ENCODE data around the gene MXRA7.

The MXRA7 gene

GRCh38 chr17:76695059-76695831, 15.5 kb downstream of the MXRA7 start:
- no peak for DNase-seq

DNA sequence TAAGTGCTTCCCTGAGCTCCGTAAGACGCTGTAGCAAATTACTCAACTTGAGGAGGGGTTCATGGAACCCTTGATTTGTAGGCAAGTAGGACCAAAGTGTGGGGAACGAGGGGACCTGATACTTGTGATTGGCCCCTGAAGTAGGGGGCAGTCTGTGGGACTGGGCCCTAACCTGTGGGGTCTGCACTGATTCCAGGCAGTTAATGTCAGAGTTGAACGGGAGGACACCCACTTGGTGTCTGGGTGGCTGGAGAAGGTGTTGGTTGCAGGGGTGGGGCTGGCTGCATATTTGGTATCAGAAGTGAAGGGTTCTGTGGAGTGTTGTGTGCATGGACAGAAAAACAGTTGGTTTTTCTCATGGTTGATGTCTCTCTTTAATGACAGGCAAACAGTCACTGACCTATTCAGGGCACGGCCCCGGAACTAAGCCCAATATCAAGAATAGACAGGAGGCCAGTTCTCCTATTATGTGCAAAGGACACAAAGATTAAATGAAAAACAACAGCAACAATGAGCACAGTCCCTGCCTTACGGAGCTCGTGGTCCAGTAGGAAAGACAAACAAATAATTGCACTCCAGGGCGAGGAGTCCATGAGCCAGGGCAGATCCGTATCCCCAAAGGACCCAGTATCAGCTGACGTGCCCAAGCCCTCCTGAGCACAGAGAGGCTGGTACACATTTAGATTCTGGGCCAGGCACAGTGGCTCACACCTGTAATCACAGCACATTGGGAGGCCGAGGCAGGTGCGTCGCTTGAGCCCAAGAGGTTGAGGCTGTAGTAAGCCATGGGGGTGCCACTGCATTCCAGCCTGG, 19.2 kb downstream of the MXRA7 start:
- DNase-seq: no peak

GRCh38 chr17:76690596-76691280, 20.0 kb downstream of the MXRA7 start:
- DNase-seq: no peak

DNA sequence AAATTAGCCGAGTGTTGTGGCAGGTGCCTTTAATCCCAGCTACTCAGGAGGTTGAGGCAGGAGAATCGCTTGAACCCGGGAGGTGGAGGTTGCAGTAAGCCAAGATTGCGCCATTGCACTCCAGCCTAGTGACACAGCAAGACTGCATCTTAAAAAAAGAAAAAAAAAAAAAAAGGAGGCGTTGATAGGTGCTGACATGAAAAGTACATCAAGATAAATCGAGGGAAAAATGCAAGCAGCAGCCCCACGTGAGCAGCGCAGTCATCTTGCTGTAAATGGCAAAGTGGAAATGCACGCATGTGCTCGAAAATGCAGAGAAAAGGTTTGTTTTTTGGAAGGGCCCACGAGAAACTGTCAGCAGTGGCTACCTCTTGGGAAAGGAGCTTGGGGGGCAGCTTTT, 20.9 kb downstream of the MXRA7 start:
- DNase-seq: no peak

GRCh38 chr17:76688165-76688622, 22.6 kb downstream of the MXRA7 start:
- DNase-seq: no peak

GRCh38 chr17:76687298-76688164, 23.2 kb downstream of the MXRA7 start:
- no peak for DNase-seq

DNA sequence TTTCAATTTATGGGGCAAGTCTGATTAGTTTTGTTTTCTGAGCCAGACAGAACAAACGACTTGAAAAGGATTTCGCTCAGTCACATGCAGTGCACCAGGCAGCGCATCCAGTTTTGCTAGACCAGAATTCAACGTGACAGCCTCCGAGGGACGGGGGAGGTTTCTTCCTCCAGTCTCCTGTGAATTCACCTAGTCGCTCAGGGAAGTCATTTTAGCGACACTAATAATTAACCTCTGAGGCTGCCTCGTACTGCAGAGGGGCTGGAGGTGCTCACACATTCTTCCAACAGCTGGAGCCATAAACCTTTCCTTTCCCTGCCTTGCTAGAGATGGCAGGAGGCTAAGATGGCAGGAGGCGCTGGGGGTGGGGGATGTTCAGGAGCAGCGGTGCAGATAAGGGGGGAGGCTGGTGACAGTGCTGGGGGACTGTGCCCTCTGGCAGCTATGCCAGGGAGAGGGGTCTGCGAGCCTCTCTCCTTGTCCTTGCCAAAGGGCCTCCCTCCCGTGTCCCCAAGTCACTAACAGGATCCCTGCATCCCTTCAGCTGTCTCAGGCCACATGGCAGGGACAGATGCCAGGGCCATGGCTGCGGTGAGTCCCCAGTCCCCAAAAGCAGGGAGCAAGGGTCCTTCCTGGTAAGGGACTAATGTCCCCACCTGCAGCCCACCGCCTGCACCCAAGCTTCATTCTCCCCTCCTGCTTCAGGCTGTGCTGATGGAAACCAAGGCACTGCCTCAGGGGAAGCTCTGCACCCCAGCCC, 24.0 kb downstream of the MXRA7 start:
- DNase-seq: no peak

DNA sequence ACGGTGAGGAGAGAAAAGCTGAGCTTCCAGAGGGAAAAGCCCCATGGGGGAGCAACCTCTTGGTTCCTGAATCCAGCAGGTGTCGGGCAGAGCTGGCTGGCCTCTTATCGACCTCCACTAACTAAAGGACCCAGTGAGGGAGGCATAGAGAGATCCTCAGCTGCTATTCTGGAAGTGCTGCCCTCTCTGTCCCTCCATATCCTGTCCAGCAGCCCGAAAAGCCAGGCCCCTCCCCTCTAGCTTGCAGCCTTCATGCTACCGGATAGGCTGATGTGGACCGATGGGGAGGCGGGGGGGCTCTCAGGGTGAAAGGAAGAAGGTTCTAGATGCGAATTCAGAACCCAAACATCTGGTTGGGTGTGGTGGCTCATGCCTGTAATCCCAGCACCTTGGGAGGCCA, 24.9 kb downstream of the MXRA7 start:
- DNase-seq: no peak

DNA sequence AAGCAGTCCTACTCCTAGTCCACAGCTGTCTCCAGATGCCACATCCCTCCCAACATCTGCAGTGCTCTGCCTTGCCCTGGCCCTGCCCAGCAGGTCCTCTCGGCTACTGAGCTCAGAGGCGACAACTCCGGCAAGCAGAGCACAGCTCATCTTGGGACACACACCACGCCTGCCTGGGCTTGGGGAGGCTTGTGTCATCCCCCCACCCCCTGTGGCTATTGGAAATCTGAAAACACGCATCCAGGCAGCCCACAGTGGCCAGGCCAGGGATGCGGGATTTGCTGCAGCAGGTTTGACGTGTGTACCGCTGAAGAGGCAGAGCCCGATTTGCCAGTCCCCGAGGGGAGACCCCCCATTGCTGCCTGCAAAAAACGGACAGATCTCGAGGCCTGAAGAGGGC, 25.4 kb downstream of the MXRA7 start:
- DNase-seq: no peak

DNA sequence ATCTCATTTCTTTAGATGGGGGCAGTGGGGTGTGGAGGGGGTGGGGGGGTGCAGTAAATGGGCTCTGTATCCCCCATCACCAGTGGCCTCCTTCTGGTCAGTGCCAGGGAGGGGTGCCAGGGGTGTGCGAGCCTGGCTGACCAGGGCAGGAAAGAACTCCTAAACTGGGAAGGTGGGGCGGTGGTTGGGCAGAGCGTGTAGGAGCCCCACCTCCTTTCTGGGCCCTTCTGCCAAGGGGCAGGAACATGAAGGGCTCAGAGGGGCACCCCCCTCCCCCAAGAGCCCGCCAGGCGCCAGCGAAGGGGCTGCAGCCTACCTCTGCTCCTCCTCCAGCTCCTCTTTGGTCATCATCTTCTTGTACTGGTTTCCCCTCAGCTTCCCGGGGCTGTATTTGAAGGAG, 26.0 kb downstream of the MXRA7 start:
- DNase-seq: no peak

- DNase-seq: no peak
Measured at GRCh38 chr17:76683921-76684745, 26.6 kb downstream of the MXRA7 start.

DNA sequence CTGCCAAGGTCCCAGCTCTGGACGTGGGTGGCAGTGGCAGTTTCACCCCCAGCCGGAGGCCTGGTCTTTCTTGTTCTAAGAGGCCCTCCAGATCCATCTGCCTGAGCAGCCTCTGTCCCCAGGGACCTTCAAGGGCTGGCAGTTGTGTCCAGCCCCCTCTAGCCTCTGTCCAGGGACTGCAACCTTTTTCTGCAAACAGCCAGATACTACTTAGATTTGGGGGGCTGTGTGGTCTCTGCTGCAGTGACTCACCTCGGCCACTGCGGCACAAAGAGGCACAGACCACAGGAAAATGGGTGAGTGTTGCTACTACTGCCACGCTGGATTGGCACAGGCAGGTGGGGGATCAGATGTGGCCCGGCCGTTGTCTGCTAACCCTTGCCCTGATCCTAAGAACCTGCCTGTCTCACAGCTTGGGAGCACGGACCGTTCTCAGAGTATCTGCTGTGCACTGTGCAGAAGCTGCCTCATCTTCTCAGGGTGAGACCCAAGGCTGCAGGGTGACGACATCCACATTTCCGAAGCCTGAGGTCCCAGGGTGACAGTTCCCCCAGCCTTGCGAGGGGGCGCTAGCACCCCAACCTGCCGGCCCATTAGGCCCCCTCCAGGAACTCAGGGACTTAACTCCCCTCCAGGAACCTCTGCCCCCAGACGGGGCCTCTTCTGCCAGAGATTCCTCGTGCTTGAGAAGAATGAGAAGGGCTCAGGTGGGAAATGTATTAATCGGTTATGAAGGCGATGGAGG, 27.6 kb downstream of the MXRA7 start:
- no peak for DNase-seq

DNA sequence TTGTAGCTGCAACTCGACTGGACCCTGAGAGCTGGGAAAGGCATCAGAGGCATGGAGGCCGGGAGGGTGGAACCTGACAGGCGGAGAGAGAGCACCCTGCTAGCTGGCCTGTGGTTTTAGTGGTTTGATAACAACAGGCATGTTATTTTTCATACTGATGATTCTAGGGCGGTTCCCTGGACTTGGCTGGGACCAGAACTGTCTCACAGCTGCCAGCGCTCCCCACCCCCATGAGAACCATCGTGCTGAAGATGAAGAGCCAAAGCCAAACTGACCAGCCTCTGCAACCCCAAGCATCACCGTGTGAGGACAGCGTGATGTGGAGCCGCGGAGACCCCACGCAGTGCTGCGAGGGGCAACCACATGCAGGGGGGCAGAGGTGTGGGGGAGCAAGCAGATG, 28.5 kb downstream of the MXRA7 start:
- peak; percentile 89 for DNase-seq

DNA sequence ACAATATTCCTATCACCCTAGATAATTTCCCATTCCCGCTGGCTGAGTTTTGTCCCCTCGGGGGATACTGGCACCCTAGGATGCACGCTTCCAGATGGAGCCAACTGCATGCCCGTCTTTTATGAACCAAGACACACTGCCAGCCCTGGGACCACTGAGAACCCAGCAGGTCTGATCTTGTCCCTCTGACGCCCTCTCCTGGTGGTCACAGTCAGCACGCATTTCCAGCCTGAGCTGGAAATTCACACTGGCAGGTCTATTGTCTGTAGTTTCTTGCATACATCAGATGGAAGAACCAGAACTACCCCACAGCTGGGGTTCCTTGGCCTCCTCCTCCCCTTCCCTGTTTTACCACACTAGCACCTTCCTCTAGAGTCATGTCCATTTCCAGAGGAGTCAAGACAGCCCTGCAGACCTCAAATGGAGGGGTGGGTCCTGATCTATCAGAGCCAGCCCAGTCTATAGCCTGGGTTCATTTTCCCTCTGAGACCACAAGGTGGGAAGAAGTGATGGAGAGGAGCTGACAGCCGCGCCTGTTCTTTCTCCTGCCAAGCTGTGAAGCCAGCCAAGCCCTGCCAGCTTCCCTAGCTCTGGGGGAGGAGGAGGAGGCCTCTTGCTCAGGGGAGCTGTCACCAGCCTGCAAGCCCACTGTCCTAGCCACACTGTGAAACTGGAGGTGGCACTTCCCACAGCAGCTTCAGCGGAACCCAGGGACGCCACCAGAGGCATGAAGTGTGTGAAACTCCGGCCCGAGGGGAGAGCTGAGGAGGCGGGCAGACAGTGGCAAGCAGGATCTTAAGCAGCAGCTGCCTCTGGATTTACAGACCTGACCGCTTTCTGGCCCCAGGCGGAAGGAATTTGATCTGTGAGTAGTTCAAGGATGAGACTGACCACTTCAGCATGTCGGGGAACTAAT, 29.3 kb downstream of the MXRA7 start:
- DNase-seq: peak; percentile 25

DNA sequence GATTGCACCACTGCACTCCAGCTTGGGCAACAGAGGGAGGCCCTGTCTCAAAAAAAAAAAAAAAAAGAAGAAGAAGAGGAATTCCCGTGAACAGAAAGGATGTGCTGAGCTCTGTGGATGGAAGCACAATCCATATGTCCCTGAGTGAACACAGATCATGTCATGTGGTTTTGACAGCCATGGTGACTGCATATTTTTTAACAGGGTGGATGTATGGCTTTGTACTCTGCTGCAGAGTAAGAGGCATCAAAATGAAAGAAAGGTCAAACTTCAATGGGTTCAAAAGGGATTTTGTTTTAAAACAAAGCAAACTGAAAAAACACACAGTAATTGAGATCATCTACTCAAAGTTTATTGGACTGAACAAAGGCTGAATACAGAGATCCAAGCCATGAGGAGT, 31.5 kb downstream of the MXRA7 start:
- no peak for DNase-seq

GRCh38 chr17:76678330-76678729, 32.4 kb downstream of the MXRA7 start:
- DNase-seq: no peak

GRCh38 chr17:76677406-76677805, 33.4 kb downstream of the MXRA7 start:
- no peak for DNase-seq

DNA sequence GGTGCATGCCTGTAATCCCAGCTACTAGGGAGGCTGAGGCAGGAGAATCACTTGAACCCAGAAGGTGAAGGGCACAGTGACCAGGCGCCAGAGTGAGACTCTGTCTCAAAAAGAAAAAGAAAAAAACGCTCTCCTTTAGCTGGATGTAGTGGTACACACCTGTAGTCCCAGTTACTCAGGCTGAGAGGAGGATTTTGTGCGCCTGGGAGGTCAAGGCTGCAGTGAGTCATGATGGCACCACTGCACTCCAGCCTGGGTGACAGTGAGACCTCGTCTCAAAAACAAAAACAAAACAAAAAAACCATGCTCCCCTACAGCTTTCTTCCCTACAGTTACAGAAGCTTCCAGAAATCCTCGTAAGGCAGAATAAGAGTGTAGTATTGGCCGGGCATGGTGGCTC, 34.1 kb downstream of the MXRA7 start:
- no peak for DNase-seq

DNA sequence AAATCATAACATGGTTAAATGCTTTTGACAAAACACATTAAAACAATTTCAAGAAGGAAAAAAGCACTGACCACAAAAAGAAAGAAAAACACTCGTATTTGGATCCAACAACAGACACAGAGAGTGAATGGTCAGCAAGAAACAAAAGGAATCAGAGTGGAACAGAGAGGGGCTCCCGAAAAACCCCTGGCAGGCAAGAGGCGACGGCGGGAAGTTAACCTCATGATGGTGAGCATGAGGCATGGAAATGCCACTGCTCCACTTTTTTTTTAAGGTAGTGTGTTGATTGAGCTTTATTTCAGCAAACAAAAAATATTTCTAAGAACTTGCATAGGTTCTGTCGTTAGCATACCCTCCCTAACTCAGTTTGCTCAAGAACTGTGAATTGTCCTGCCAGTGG, 35.1 kb downstream of the MXRA7 start:
- no peak for DNase-seq

All from NCI-H226 (cell line).